ENCODE measurements around the gene CSPG4.
A peak's percentile ranks its signal among the peaks of the same experiment; 100 is the strongest.

CSPG4 gene

GRCh38 chr15:75646944-75647364 is 65.7 kb downstream of the CSPG4 start:
- no peaks in the 10 kb centered on the region for H3K9me3 ChIP-seq (ENCODE audit: insufficient read depth, low read length, severe bottlenecking)
- peaks cover 11% of the 10 kb centered on the region for H3K27me3 ChIP-seq (ENCODE audit: insufficient read depth, low read length, poor library complexity)
- H3K4me3 ChIP-seq (ENCODE audit: low read depth in 1 of 2, low read length in 2 of 2): peak overlapping the region; percentile 58 to 74; a peak in 3 of 4 replicates
- peak overlapping the region; percentile 56; the same call in 1 of the 2 replicates for H3K27ac ChIP-seq (ENCODE audit: low read length)
- ATAC-seq (ENCODE audit: insufficient read depth, low read depth) (peak; percentile 40), DNase-seq (peak; percentile 8)
- no peaks in the 10 kb centered on the region for H3K36me3 ChIP-seq (ENCODE audit: insufficient read depth, low read length)
- peak overlapping the region; percentile 68 for H3K9ac ChIP-seq (ENCODE audit: low read depth, low read length)
- peaks cover 16% of the 10 kb centered on the region for H3K4me1 ChIP-seq (ENCODE audit: insufficient read depth, low read length)
- H2AFZ ChIP-seq (ENCODE audit: low read depth, low read length): peak overlapping the region; percentile 94
- H3K79me2 ChIP-seq (ENCODE audit: insufficient read depth, low read length): no peaks in the 10 kb centered on the region
- TF ChIP-seq EZH2 (IDR thresholded peaks at IDR 0.05; ENCODE audit: borderline replicate concordance, low read depth, low read length, severe bottlenecking) (no peak), CTCF (IDR thresholded peaks at IDR 0.05; ENCODE audit: borderline replicate concordance, extremely low read depth, low read length, poor library complexity, severe bottlenecking) (no peak)
- H4K20me1 ChIP-seq (ENCODE audit: insufficient read depth, low read length): no peaks in the 10 kb centered on the region
- H3K4me2 ChIP-seq (ENCODE audit: insufficient read depth, low read length): peak overlapping the region; percentile 98

- peak overlapping the region; percentile 56; the same call in 1 of the 2 replicates for H3K27ac ChIP-seq (ENCODE audit: low read length)
- DNase-seq (no peak), ATAC-seq (ENCODE audit: insufficient read depth, low read depth) (no peak)
- peak overlapping the region in 1 of 2 experiments; percentile 74; a peak in 2 of 4 replicates for H3K4me3 ChIP-seq (ENCODE audit: low read depth in 1 of 2, low read length in 2 of 2)
- peaks cover 11% of the 10 kb centered on the region for H3K27me3 ChIP-seq (ENCODE audit: insufficient read depth, low read length, poor library complexity)
- peak overlapping the region; percentile 98 for H3K4me2 ChIP-seq (ENCODE audit: insufficient read depth, low read length)
- TF ChIP-seq CTCF (IDR thresholded peaks at IDR 0.05; ENCODE audit: borderline replicate concordance, extremely low read depth, low read length, poor library complexity, severe bottlenecking): no peak
- TF ChIP-seq EZH2 (IDR thresholded peaks at IDR 0.05; ENCODE audit: borderline replicate concordance, low read depth, low read length, severe bottlenecking): no peak
- H2AFZ ChIP-seq (ENCODE audit: low read depth, low read length): peak overlapping the region; percentile 94
- H4K20me1 ChIP-seq (ENCODE audit: insufficient read depth, low read length): no peaks in the 10 kb centered on the region
- H3K4me1 ChIP-seq (ENCODE audit: insufficient read depth, low read length): peaks cover 20% of the 10 kb centered on the region
- H3K36me3 ChIP-seq (ENCODE audit: insufficient read depth, low read length): no peaks in the 10 kb centered on the region
- peak overlapping the region; percentile 68 for H3K9ac ChIP-seq (ENCODE audit: low read depth, low read length)
- H3K9me3 ChIP-seq (ENCODE audit: insufficient read depth, low read length, severe bottlenecking): no peaks in the 10 kb centered on the region
- H3K79me2 ChIP-seq (ENCODE audit: insufficient read depth, low read length): no peaks in the 10 kb centered on the region
Measured at GRCh38 chr15:75646112-75646943, 66.3 kb downstream of the CSPG4 start.

GRCh38 chr15:75644376-75644775 is 68.3 kb downstream of the CSPG4 start:
- no peak overlapping the region for H3K4me2 ChIP-seq (ENCODE audit: insufficient read depth, low read length)
- no peak for ATAC-seq (ENCODE audit: insufficient read depth, low read depth)
- H3K36me3 ChIP-seq (ENCODE audit: insufficient read depth, low read length): no peaks in the 10 kb centered on the region; the same call in 1 of the 2 replicates
- H3K79me2 ChIP-seq (ENCODE audit: insufficient read depth, low read length): peaks cover 6% of the 10 kb centered on the region
- H3K27ac ChIP-seq (ENCODE audit: low read length): no peak overlapping the region
- H3K9me3 ChIP-seq (ENCODE audit: insufficient read depth, low read length, severe bottlenecking): no peaks in the 10 kb centered on the region
- H3K4me3 ChIP-seq (ENCODE audit: low read depth in 1 of 2, low read length in 2 of 2): no peak overlapping the region
- 0 out of 2 replicates have a peak, but pooled peaks cover 2% of the 10 kb centered on the region for H4K20me1 ChIP-seq (ENCODE audit: insufficient read depth, low read length)
- no peak for TF ChIP-seq CTCF (IDR thresholded peaks at IDR 0.05; ENCODE audit: borderline replicate concordance, extremely low read depth, low read length, poor library complexity, severe bottlenecking)
- TF ChIP-seq EZH2 (IDR thresholded peaks at IDR 0.05; ENCODE audit: borderline replicate concordance, low read depth, low read length, severe bottlenecking): no peak
- H3K9ac ChIP-seq (ENCODE audit: low read depth, low read length): no peak overlapping the region
- peaks cover 11% of the 10 kb centered on the region for H3K27me3 ChIP-seq (ENCODE audit: insufficient read depth, low read length, poor library complexity)
- no peak overlapping the region for H2AFZ ChIP-seq (ENCODE audit: low read depth, low read length)
- no peak for DNase-seq
- H3K4me1 ChIP-seq (ENCODE audit: insufficient read depth, low read length): peaks cover 27% of the 10 kb centered on the region

Measured in DND-41 (cell line).